ENCODE results near the gene COL15A1. TPM values are rescaled to one million over a fixed set of nuclear protein-coding genes. Genes with fewer than 3 reads are reported as not detected.
A peak's percentile ranks its signal among the peaks of the same experiment; 100 is the strongest.

COL15A1 gene
- polyA plus RNA-seq, 4 donors: 0.22 to 12.5 (median 2.5) TPM

DNA sequence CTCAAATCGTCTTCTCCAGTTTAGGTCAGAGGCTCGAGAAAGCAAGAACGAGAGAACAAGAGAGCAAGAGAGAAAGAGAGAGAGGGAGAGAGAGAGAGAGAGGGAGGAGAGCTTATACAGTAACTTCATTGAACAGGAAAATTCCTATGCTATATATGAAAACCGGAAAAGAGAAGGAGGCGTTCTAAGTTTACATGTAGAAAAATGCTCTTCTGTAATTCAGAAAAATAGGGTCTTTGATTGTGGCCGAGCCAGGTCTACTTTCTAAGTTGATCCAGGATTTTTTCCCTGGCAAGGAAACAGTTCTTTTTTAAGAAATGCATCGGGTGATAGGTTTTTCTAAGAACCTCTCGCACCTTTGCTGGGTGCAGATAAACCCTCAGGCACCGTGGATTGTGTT is 29.5 kb downstream of the COL15A1 start:
- Histone ChIP-seq H3K4me1 (ENCODE audit: control insufficient read depth in 3 of 3, insufficient read depth in 2 of 3, low read depth in 1 of 3, low read length in 2 of 3) (peaks cover 0 to 9% (median 0%) of the 10 kb centered on the region in 3 donors), H3K9me3 (ENCODE audit: control insufficient read depth in 2 of 2, insufficient read depth in 1 of 2, low read depth in 1 of 2, low read length in 1 of 2) (no peaks in the 10 kb centered on the region), H3K36me3 (ENCODE audit: control insufficient read depth in 3 of 3, insufficient read depth in 2 of 3, low read depth in 1 of 3, low read length in 3 of 3) (no peaks in the 10 kb centered on the region), H3K27ac (ENCODE audit: low read depth in 1 of 3, low read length in 2 of 3) (no peak overlapping the region), H3K4me3 (ENCODE audit: low read depth in 1 of 3, low read length in 3 of 3) (no peak overlapping the region), H3K27me3 (ENCODE audit: control insufficient read depth in 3 of 3, insufficient read depth in 3 of 3, low read length in 3 of 3) (peaks cover 0 to 23% (median 0%) of the 10 kb centered on the region in 3 donors)
- no peak for DNase-seq
- WGBS, 3 donors: 77 to 85% (median 82%) methylated on average over 9 of the region's 9 CpGs
- no peak for FAIRE-seq

DNA sequence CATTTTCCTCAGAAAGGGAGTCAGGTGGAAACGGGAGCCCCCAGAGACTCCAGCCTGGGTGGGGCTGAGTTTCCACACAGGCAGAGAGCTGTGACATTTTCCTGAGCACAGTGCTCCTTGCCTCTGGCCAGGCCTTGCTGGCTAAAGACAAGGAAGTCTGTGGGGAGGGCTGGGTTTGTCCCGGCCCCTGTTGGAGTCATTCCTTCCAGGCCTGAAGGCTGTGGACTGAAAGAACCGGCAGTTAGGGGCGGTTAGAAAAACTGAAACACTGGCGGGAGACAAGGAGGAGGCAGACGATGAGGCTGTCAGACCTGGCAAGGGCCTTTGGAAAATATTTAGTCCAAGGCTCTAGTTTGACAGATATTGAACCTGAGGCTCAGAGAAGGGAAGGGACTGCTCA is 29.9 kb downstream of the COL15A1 start:
- Histone ChIP-seq H3K4me3 (ENCODE audit: low read depth in 1 of 3, low read length in 3 of 3) (no peak overlapping the region), H3K36me3 (ENCODE audit: control insufficient read depth in 3 of 3, insufficient read depth in 2 of 3, low read depth in 1 of 3, low read length in 3 of 3) (no peaks in the 10 kb centered on the region), H3K9me3 (ENCODE audit: control insufficient read depth in 2 of 2, insufficient read depth in 1 of 2, low read depth in 1 of 2, low read length in 1 of 2) (no peaks in the 10 kb centered on the region), H3K27me3 (ENCODE audit: control insufficient read depth in 3 of 3, insufficient read depth in 3 of 3, low read length in 3 of 3) (peaks cover 0 to 25% (median 0%) of the 10 kb centered on the region in 3 donors), H3K4me1 (ENCODE audit: control insufficient read depth in 3 of 3, insufficient read depth in 2 of 3, low read depth in 1 of 3, low read length in 2 of 3) (peaks cover 0 to 9% (median 0%) of the 10 kb centered on the region in 3 donors), H3K27ac (ENCODE audit: low read depth in 1 of 3, low read length in 2 of 3) (no peak overlapping the region)
- 68 to 81% (median 75%) methylated on average over 6 of the region's 6 CpGs for WGBS, 3 donors
- DNase-seq (no peak), FAIRE-seq (no peak)

DNA sequence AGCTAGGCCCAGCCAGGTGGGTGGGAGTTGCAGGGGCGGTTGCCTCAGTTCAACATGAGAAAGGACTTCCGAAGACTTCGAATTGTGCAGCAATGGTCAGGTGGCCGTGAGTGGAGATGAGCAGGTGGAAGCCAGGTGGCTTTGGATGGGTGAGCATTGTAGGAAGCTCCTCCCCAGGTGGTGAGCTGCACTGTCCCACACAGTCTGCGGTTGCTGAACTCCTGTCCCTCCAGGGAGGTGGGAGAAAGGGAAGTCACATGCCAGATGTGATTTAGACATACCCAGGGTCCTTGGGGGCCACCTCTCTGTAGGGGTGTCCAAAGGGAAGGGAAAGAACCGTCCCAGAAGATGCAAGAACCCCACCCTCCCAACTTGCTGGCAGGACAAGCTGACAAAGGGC is 30.4 kb downstream of the COL15A1 start:
- Histone ChIP-seq H3K4me1 (ENCODE audit: control insufficient read depth in 3 of 3, insufficient read depth in 2 of 3, low read depth in 1 of 3, low read length in 2 of 3) (peaks cover 0 to 9% (median 0%) of the 10 kb centered on the region in 3 donors), H3K4me3 (ENCODE audit: low read depth in 1 of 3, low read length in 3 of 3) (no peak overlapping the region), H3K27me3 (ENCODE audit: control insufficient read depth in 3 of 3, insufficient read depth in 3 of 3, low read length in 3 of 3) (peaks cover 0 to 25% (median 0%) of the 10 kb centered on the region in 3 donors), H3K36me3 (ENCODE audit: control insufficient read depth in 3 of 3, insufficient read depth in 2 of 3, low read depth in 1 of 3, low read length in 3 of 3) (no peaks in the 10 kb centered on the region), H3K27ac (ENCODE audit: low read depth in 1 of 3, low read length in 2 of 3) (no peak overlapping the region), H3K9me3 (ENCODE audit: control insufficient read depth in 2 of 2, insufficient read depth in 1 of 2, low read depth in 1 of 2, low read length in 1 of 2) (no peaks in the 10 kb centered on the region)
- FAIRE-seq (no peak), DNase-seq (no peak)
- WGBS, 3 donors: 79 to 81% (median 80%) methylated on average over 6 of the region's 6 CpGs

DNA sequence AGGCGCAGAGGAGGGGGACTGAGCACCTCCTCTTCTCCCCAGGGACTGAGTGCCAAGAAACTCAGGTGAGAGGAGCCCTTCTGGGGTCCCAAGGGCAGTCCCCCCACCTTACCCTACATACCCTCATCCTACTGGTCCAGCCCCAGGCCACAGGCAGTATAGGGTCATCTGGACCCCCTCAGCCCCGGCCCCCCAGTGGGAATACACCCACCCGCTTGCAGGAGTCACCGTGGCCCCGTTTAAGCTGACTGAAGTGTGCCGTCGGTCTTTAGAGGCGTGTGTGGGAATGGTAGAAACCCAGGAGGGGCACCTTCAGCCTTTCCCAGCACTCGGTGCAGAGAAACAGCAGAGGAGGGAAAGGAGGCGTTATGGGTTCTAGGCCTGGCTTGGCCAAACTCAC is 30.8 kb downstream of the COL15A1 start:
- no peak overlapping the region for H3K27ac ChIP-seq (ENCODE audit: low read depth in 1 of 3, low read length in 2 of 3)
- 39 to 60% (median 53%) methylated on average over 10 of the region's 10 CpGs for WGBS, 3 donors
- peaks cover 0 to 25% (median 0%) of the 10 kb centered on the region in 3 donors for H3K27me3 ChIP-seq (ENCODE audit: control insufficient read depth in 3 of 3, insufficient read depth in 3 of 3, low read length in 3 of 3)
- DNase-seq: no peak
- H3K4me3 ChIP-seq (ENCODE audit: low read depth in 1 of 3, low read length in 3 of 3): no peak overlapping the region
- no peaks in the 10 kb centered on the region for H3K36me3 ChIP-seq (ENCODE audit: control insufficient read depth in 3 of 3, insufficient read depth in 2 of 3, low read depth in 1 of 3, low read length in 3 of 3)
- no peak for FAIRE-seq
- H3K9me3 ChIP-seq (ENCODE audit: control insufficient read depth in 2 of 2, insufficient read depth in 1 of 2, low read depth in 1 of 2, low read length in 1 of 2): no peaks in the 10 kb centered on the region
- H3K4me1 ChIP-seq (ENCODE audit: control insufficient read depth in 3 of 3, insufficient read depth in 2 of 3, low read depth in 1 of 3, low read length in 2 of 3): peaks cover 0 to 9% (median 0%) of the 10 kb centered on the region in 3 donors

DNA sequence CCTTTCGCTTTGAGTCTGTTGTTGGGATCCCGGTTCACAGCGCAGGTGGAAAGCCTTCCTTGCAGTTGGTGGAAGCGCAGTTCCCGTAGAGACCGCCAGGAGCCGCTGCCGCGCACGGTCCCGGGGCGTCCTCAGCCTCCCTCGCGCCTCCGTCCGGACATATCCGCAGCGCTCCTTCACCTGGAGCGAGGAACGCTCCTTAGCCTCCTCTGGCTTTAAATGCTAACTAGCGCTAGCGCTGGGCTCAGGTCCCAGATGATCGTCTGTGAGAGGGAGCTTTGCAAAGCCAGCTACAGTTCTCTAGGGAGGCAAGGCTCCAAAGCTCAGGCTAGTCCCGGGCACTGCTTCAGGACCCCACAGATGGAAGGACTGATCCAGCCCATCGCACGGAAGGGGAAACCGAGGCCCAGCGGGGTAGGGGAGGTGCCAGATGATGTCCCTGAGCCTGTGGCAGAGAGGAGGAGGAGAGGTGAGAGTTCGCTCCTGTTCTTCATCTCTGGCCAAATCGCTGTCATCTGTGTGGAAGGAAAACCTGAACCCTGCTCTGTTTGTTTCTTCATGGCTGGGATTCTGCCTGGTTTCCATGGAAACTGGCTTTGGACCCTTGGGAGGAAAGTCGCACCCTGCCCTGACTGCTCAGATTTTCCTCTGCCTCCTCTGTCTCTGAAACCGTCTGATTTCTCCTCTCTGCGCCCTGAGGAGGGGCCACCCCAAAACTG is 31.4 kb downstream of the COL15A1 start:
- WGBS, 3 donors: 13% methylated on average over 33 of the region's 33 CpGs
- H3K27ac ChIP-seq (ENCODE audit: low read depth in 1 of 3, low read length in 2 of 3): no peak overlapping the region
- no peak overlapping the region for H3K4me3 ChIP-seq (ENCODE audit: low read depth in 1 of 3, low read length in 3 of 3)
- DNase-seq (peak; percentile 71 to 89), FAIRE-seq (no peak)
- no peaks in the 10 kb centered on the region for H3K36me3 ChIP-seq (ENCODE audit: control insufficient read depth in 3 of 3, insufficient read depth in 2 of 3, low read depth in 1 of 3, low read length in 3 of 3)
- H3K27me3 ChIP-seq (ENCODE audit: control insufficient read depth in 3 of 3, insufficient read depth in 3 of 3, low read length in 3 of 3): peaks cover 0 to 25% (median 0%) of the 10 kb centered on the region in 3 donors
- peaks cover 0 to 9% (median 0%) of the 10 kb centered on the region in 3 donors for H3K4me1 ChIP-seq (ENCODE audit: control insufficient read depth in 3 of 3, insufficient read depth in 2 of 3, low read depth in 1 of 3, low read length in 2 of 3)
- H3K9me3 ChIP-seq (ENCODE audit: control insufficient read depth in 2 of 2, insufficient read depth in 1 of 2, low read depth in 1 of 2, low read length in 1 of 2): no peaks in the 10 kb centered on the region

DNA sequence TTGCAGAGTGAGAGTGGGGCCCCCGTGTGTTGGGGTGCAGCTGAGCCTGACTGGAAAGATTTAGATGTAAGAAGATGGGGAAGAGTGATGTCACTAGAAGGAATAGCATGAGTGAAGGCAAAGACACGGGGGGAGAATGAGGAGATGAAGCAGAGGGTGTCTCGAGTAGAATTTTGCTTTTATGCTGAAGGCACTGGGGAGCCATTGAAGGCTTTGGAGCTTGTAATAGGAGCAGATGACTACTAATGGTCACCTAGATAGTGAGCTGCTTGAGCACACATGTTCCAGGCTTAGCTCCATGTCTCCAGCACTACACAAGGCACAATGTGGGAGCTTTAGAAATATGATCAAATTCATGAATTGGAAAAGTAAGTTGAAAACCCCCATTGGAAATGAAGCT is 32.1 kb downstream of the COL15A1 start:
- H3K27me3 ChIP-seq (ENCODE audit: control insufficient read depth in 3 of 3, insufficient read depth in 3 of 3, low read length in 3 of 3): peaks cover 0 to 25% (median 0%) of the 10 kb centered on the region in 3 donors
- no peak overlapping the region for H3K27ac ChIP-seq (ENCODE audit: low read depth in 1 of 3, low read length in 2 of 3)
- no peaks in the 10 kb centered on the region for H3K36me3 ChIP-seq (ENCODE audit: control insufficient read depth in 3 of 3, insufficient read depth in 2 of 3, low read depth in 1 of 3, low read length in 3 of 3)
- H3K4me1 ChIP-seq (ENCODE audit: control insufficient read depth in 3 of 3, insufficient read depth in 2 of 3, low read depth in 1 of 3, low read length in 2 of 3): peaks cover 0 to 9% (median 0%) of the 10 kb centered on the region in 3 donors
- no peaks in the 10 kb centered on the region for H3K9me3 ChIP-seq (ENCODE audit: control insufficient read depth in 2 of 2, insufficient read depth in 1 of 2, low read depth in 1 of 2, low read length in 1 of 2)
- WGBS, 3 donors: 75 to 80% (median 80%) methylated on average over 3 of the region's 3 CpGs
- DNase-seq: no peak
- no peak for FAIRE-seq
- H3K4me3 ChIP-seq (ENCODE audit: low read depth in 1 of 3, low read length in 3 of 3): no peak overlapping the region

DNA sequence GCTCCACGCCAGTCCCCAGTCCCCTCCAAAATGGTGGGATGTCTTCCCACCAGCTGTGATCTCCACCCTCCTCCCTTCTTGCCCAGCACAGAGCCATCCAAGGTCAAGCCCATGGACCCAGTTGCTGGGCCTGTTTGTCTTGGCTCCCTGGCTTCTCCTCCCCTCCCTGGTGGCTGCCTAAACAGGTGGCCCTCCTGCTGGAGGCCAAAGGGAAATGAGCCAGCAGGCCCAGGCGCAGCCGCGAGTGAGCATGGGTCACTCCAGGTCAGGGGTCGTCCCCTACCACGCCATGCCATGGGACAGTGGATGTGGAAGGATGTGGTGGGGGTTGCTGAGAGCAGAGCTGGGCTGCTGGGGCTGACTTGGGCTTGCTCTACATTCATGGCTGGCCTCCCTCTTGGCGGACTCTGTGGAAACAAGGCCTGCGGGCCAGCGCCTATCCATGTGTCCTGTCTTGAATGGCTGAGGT is 33.6 kb downstream of the COL15A1 start:
- Histone ChIP-seq H3K27me3 (ENCODE audit: control insufficient read depth in 3 of 3, insufficient read depth in 3 of 3, low read length in 3 of 3) (peaks cover 0 to 23% (median 0%) of the 10 kb centered on the region in 3 donors), H3K36me3 (ENCODE audit: control insufficient read depth in 3 of 3, insufficient read depth in 2 of 3, low read depth in 1 of 3, low read length in 3 of 3) (no peaks in the 10 kb centered on the region), H3K4me1 (ENCODE audit: control insufficient read depth in 3 of 3, insufficient read depth in 2 of 3, low read depth in 1 of 3, low read length in 2 of 3) (peaks cover 0 to 9% (median 0%) of the 10 kb centered on the region in 3 donors), H3K27ac (ENCODE audit: low read depth in 1 of 3, low read length in 2 of 3) (no peak overlapping the region), H3K9me3 (ENCODE audit: control insufficient read depth in 2 of 2, insufficient read depth in 1 of 2, low read depth in 1 of 2, low read length in 1 of 2) (no peaks in the 10 kb centered on the region), H3K4me3 (ENCODE audit: low read depth in 1 of 3, low read length in 3 of 3) (no peak overlapping the region)
- WGBS, 3 donors: 75 to 88% (median 77%) methylated on average over 9 of the region's 9 CpGs
- no peak for FAIRE-seq
- DNase-seq: no peak

DNA sequence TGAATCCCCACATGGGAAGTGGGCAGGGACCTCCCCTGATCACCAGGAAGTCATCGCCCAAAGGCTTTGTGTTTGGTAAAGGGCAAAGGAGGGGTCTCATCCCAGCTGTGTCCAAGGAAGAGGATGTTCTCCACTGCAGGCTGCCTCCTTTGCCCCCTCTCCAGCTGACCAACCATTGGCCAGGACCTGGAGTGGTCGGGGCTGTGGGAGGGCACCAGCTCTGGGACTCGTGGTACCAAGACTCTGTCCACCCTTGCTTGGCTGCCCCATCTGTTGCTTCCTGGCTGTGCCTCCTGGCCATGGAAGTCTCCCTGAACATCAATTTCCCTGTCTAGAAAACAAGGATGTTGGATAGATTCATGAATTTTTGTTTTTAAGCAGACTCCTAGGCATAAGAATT is 34.1 kb downstream of the COL15A1 start:
- 76 to 85% (median 82%) methylated on average over 3 of the region's 3 CpGs for WGBS, 3 donors
- H3K4me3 ChIP-seq (ENCODE audit: low read depth in 1 of 3, low read length in 3 of 3): no peak overlapping the region
- H3K4me1 ChIP-seq (ENCODE audit: control insufficient read depth in 3 of 3, insufficient read depth in 2 of 3, low read depth in 1 of 3, low read length in 2 of 3): peaks cover 0 to 9% (median 0%) of the 10 kb centered on the region in 3 donors
- no peaks in the 10 kb centered on the region for H3K36me3 ChIP-seq (ENCODE audit: control insufficient read depth in 3 of 3, insufficient read depth in 2 of 3, low read depth in 1 of 3, low read length in 3 of 3)
- FAIRE-seq (no peak), DNase-seq (no peak)
- peak overlapping the region in 1 of 3 donors; percentile 12 for H3K27ac ChIP-seq (ENCODE audit: low read depth in 1 of 3, low read length in 2 of 3)
- H3K27me3 ChIP-seq (ENCODE audit: control insufficient read depth in 3 of 3, insufficient read depth in 3 of 3, low read length in 3 of 3): peaks cover 0 to 20% (median 0%) of the 10 kb centered on the region in 3 donors
- no peaks in the 10 kb centered on the region for H3K9me3 ChIP-seq (ENCODE audit: control insufficient read depth in 2 of 2, insufficient read depth in 1 of 2, low read depth in 1 of 2, low read length in 1 of 2)

Data from small intestine (tissue), 7 donors.